GM21717 (cell line): ENCODE results near the gene IKZF3.
"Not testable (repeated sequence)": the region's sequence is repeated elsewhere in the genome, so short reads cannot be mapped to it uniquely, and the experiment has no call there.

Experiments
- ATAC-seq: cut with Tn5 transposase; IDR thresholded peaks from one replicate; pipeline ENCODE4 v1.9.1; 2021; ENCODE audit warnings: mild to moderate bottlenecking, moderate library complexity; ENCODE audit not compliant: unreplicated experiment

Gene IKZF3

GRCh38 chr17:39722104-39722503, 142.0 kb downstream of the IKZF3 start:
- ATAC-seq: no peak

- ATAC-seq: no peak
These were observed 144.4 kb downstream of the IKZF3 start for GRCh38 chr17:39719563-39720355.

GRCh38 chr17:39717660-39718059, 146.5 kb downstream of the IKZF3 start:
- ATAC-seq: no peak

- no peak for ATAC-seq
These were observed 147.1 kb downstream of the IKZF3 start for GRCh38 chr17:39716879-39717536.

GRCh38 chr17:39716073-39716818, 147.9 kb downstream of the IKZF3 start:
- no peak for ATAC-seq

GRCh38 chr17:39715375-39716072, 148.6 kb downstream of the IKZF3 start:
- no peak for ATAC-seq

GRCh38 chr17:39714234-39714633, 149.9 kb downstream of the IKZF3 start:
- ATAC-seq: no peak

GRCh38 chr17:39711851-39712250, 152.3 kb downstream of the IKZF3 start:
- ATAC-seq: no peak

GRCh38 chr17:39711071-39711470, 153.0 kb downstream of the IKZF3 start:
- not testable (repeated sequence) for ATAC-seq

- no peak for ATAC-seq
These were observed 153.8 kb downstream of the IKZF3 start for GRCh38 chr17:39709998-39710964.

GRCh38 chr17:39709319-39709997, 154.7 kb downstream of the IKZF3 start:
- no peak for ATAC-seq
